HG03175 (cell line): ENCODE data around the gene KIF1C.
A peak's percentile ranks its signal among the peaks of the same experiment; 100 is the strongest.

Experiments used
- ATAC-seq: cut with Tn5 transposase; IDR thresholded peaks from one replicate; pipeline ENCODE4 v1.9.1; 2021; ENCODE audit warnings: mild to moderate bottlenecking, moderate library complexity; ENCODE audit not compliant: unreplicated experiment

KIF1C gene

DNA sequence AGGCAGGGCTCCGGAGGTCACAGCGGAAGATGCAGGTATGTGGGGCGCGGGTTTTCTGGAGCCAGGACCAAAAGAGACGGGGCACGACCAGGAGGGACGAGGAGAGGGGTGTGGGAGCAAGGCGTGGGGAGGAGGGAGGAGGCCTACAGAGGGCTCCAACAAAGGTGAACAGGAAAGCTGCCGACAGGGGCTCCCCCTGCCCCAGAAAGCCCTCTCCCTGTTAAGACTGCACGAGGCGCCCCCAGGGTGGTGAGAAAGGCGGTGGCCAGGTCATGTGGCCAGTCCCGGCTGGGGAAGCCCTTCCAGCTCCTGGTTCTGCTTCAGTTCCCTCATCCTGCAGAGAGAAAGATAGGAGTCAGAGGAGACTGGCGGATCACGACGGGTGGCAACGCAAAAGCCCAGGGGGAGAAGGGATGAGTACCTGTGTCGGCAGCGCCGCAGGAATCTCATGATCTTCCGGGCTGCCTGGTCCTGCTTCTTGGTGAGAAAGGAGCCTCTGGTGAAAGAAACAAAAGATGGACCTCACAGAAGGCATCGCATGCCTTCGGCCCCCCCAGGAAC is 29.2 kb upstream of the KIF1C start:
- no peak for ATAC-seq

DNA sequence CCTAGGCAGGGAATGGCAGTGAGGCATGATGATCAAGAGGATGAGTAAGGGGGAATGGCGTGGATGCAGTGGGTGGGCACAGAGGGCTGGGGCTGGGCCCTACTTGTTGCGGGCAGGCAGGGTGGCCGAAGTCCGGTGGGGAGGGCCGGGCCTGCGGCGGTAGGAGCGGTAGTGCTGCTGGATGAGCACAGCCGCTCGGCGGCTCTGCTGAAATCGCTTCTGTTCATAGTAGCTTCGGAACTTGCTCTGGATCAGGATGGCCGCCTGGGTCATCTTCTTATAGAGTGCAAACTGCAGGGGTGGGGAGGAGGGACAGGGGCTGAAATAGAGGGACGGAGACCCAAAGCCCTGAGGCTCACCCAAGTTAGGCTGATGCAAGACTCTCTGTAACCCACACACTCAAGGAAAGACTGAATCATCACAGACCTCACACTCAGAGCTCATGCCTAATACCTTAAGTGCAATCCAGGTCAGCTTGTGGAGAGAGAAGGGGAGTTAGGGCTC is 28.7 kb upstream of the KIF1C start:
- no peak for ATAC-seq

- no peak for ATAC-seq
Observed at GRCh38 chr17:4969551-4970173, 28.1 kb upstream of the KIF1C start.

- ATAC-seq: no peak
Observed at GRCh38 chr17:4970273-4970672, 27.5 kb upstream of the KIF1C start.

- ATAC-seq: no peak
Observed at GRCh38 chr17:4971826-4972225, 25.9 kb upstream of the KIF1C start.

DNA sequence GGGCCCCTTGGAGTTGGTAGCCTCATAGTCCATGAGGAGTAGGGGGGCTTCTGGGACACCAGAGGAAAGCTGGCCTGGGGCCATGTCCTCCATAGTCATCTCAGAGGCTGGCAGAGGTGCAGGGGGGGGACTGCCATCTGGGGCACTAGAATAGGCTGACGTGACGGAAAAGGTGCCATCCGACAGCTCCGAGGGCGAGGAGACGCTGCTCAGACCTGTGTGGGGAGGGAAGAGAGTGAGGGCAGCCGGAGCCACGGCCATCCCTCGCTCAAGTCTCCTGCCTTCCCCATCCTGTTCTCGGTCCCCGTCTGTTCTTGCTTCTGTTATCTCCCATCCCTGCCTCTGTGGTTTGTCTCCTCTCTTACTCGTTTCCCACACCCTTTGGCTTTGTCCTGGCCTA is 25.4 kb upstream of the KIF1C start:
- ATAC-seq: no peak

- no peak for ATAC-seq
Observed at GRCh38 chr17:4972752-4973151, 25.0 kb upstream of the KIF1C start.

GRCh38 chr17:4973256-4974114 is 24.3 kb upstream of the KIF1C start:
- no peak for ATAC-seq

- no peak for ATAC-seq
Observed at GRCh38 chr17:4974115-4974670, 23.6 kb upstream of the KIF1C start.

DNA sequence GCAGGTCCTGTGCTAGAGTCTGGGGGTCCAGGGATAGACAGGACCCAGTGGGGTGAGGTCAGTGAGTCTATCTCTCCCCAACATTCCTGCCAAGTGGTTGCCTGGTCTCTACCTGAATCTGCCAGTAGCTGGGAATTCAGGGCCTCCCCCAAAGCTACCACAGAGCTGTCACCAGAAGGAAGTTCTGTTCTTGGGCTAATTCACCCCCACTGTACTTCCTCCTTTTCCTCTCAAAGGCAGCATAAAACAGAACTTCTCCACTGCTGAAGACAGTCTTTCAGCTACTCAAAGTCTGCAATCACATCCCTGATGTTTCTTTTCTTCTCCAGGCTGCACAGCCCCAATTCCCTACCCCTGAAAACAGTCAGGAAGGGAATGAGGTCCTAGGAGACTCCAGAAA is 19.0 kb upstream of the KIF1C start:
- ATAC-seq: no peak

GRCh38 chr17:4980644-4981216 is 17.0 kb upstream of the KIF1C start:
- ATAC-seq: no peak

- no peak for ATAC-seq
Observed at GRCh38 chr17:4982305-4982704, 15.4 kb upstream of the KIF1C start.

GRCh38 chr17:4986403-4986802 is 11.3 kb upstream of the KIF1C start:
- no peak for ATAC-seq

DNA sequence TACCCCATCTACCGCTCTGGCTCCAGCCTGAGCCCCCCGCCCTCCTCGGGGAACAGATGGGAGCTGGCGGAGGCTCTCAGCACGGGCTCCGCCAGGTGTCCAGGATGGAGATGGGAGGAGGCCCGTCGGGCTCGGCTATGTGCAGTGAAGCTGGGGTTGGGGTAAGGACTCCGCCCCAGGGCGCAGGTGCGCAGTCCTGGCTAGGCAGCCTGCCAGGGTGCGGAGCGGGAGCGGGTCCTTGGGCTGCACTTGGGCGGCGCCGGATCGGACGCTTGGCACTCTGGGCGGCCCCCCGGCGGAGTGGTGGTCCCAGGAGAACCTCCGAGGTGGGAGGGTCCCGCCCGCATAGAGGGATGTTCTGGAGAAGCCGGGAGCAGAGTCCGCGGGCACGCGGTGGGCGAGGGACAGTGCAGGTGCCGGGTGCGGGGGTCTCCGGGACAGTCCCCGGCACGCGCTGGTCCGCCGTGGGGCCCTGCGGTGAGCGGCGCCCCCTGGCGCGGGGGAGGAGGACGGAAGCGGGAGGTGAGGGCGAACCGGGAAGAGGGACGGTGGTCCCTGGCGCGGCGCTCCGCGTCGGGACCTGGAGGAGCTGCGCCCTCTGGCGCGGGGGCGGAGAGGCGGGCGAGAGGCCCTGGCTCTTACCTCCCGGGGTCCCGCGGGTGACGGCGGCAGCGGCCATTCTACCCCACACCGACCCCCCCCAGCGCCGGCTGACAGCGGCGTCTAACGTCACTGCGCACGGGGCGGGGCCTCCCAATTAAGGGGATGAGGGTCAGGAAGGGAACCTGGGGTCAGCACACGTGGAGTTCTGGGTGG is 10.6 kb upstream of the KIF1C start, which contains the start of gene CAMTA2:
CAMTA2 (minus strand) TSS at position 725 of the 816 bp plus-strand sequence. CDS start 1,453 bp downstream, outside the sequence.
- peak; percentile 72 for ATAC-seq

DNA sequence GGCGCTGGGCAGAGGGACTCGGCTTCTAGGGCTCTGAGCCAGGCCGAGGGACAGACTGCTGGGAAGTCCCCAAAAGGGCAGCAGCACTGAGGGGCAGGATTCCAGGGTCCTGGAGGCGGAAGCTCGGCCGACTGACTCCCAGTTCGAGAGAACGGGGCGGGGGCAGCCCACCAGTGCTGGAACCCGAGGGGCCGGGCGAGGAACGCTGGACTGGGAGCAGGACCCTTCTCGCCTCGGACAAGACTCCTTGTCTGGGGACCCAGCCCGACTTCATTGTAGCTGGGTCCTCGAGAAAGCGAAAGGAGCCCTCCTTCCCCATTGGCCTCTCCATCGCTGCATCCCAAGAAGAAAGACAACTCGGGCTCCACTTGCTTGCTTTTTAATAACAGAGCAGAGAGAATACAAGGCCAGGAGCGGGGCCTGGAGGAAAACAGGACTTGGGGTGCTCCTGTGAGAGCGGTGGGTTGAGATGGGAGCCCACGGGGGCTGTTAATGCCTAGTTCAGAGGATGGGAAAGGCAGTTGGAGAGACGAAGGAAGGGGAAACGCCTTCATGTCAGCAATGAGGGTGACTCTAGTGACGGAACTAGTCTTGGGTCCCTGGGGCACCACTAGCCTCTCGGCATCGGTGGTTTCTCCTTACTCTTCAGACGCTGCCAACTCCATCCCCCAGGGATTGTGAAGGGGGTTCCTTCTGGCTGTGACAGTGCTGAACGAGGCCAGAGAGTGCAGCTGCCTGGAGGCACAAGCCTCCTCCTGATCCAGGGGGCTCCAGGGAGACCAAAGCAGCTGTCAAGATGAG is 9.8 kb upstream of the KIF1C start:
- ATAC-seq: peak; percentile 19

DNA sequence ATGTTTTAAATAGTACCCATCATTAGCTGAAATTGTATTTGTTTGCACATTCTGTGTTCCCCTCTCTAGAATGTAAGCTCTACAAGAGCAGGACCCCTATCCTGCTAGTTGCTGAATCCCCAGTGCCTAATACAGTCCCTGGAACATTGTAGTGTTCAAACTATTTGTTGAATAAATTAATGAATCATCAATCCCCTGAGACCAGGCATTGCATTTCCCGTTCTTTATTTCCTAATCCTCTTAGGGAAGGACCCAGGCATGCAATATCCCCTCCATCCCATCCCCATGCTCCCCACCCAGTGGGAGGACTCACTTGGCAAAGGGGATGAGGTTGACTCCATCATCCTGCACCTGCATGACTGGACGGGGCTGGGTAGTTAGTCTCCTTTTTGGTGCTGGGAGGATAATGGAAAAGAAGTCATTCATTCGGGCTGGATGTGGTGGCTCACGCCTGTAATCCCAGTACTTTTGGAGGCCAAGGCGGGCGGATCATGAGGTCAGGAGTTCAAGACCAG is 3.6 kb upstream of the KIF1C start:
- ATAC-seq: no peak

- no peak for ATAC-seq
Observed at GRCh38 chr17:4998027-4998731, 429 bp downstream of the KIF1C start.

DNA sequence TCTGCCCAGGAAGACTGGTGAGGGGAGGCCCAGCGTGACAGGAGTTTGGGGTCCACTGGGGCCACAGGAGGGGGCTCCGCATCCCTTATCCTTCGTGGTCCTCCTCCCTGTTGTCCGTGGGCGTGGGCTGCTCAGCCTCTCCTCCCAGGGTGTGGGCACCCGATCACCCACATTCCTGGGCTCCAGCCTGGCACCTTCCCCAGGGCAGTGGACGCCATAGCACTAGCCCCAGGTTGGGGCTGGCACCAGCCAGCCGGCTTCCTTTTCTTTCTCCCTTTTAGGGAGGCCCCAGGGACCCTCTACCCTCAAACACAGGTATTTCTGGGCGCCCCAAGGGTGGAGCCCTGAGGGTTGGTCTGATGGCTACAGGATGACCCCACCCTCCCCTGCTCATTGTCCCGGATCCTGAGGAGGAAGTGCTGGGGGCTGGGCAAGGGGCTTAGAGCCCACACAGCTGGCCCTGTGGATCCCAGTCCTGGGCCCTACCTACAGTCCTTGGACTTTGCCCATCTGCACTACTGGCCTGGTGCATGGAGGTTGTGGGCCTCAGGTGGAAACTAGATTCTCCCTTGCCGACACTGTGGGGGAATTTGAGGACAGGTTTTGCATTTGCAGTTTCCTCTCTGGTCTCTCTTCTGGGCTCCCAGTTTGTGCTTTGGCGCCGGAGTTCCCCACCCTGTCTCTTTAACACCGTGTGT is 1.1 kb downstream of the KIF1C start:
- ATAC-seq: no peak
